Right lobe of liver (tissue), 4 donors: ENCODE measurements around the gene ATP6V0D1.

ENCODE experiments used
- POLR2A ChIP-seq: fragments of 450-650 bp; IDR thresholded peaks from one replicate; pipeline ENCODE4 v1.6.1; 2017; ENCODE audit warnings: antibody characterized with exemption, mild to moderate bottlenecking
- TF ChIP-seq, protein P1 (sequence below), 4 donors: fragments of 200-600 bp in 3 of 4; fragments of 450-650 bp in 1 of 4; IDR thresholded peaks; one replicate each; pipeline versions ENCODE4 v1.5.1 to v1.8.0; 2016 to 2022; ENCODE audit warnings: antibody characterized with exemption in 4 of 4, mild to moderate bottlenecking in 2 of 4
- donor health status: DM: no; HTN: no; CAD: no.
- donor health status: DM: no; HTN: no; CAD: no.
- donor health status: DM: no; HTN: yes; CAD: no.

DNA sequence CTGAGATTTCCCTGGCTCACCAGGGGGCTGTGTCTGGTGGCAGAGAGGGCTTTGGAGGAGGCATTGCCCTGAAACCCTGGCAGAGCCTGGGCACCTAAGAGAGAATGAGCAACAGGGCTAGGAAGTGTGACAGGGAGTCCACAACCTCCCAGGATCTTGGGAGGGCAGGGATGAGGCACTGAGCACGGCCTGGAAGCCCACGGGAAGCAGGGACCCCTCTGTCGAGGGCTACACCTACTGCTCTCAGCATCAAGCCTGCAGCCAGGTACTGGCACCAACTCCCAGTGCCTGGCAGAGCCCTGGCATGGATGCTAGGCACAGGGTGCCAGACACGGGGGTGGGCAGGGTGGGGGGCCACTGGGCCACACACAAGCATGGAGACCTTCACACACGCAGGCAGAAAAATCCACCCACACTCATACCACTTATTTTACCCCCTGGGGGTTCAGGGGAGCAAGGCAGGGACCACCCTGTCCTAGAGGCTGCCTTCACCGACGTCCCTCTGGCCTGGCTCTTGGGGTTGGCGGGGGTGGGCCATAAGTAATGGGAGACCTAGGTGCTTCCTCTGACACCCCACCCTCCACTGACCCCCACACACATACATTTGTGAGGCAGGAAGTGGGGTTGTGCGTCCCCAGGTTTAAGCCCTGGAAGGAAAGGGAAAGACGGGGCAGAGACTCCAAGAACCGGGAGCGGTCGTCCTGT is 51.0 kb downstream of the ATP6V0D1 start:
- TF ChIP-seq, protein P1, sequence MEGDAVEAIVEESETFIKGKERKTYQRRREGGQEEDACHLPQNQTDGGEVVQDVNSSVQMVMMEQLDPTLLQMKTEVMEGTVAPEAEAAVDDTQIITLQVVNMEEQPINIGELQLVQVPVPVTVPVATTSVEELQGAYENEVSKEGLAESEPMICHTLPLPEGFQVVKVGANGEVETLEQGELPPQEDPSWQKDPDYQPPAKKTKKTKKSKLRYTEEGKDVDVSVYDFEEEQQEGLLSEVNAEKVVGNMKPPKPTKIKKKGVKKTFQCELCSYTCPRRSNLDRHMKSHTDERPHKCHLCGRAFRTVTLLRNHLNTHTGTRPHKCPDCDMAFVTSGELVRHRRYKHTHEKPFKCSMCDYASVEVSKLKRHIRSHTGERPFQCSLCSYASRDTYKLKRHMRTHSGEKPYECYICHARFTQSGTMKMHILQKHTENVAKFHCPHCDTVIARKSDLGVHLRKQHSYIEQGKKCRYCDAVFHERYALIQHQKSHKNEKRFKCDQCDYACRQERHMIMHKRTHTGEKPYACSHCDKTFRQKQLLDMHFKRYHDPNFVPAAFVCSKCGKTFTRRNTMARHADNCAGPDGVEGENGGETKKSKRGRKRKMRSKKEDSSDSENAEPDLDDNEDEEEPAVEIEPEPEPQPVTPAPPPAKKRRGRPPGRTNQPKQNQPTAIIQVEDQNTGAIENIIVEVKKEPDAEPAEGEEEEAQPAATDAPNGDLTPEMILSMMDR (IDR thresholded peaks at IDR 0.05), result no peak
- TF ChIP-seq POLR2A, result no peak
